ENCODE results near the gene CCT3.

GRCh38 chr1:156365754-156366153, 27.7 kb upstream of the CCT3 start:
- TF ChIP-seq EP300 (IDR thresholded peaks at IDR 0.05) (no peak), POLR2A (IDR thresholded peaks at IDR 0.05) (no peak), CTCF (IDR thresholded peaks at IDR 0.05) (no peak)

Measured in tibial nerve (tissue), 4 donors.